ENCODE data around the gene TAF4. TPM values are rescaled to one million over a fixed set of nuclear protein-coding genes. Genes with fewer than 3 reads are reported as not detected.
"Not testable (repeated sequence)": the region's sequence is repeated elsewhere in the genome, so short reads cannot be mapped to it uniquely, and the experiment has no call there.

TAF4 gene
- total RNA-seq, 2 donors from 2014 or later = 10.4 to 11.0 TPM

GRCh38 chr20:62056975-62057374, 8.7 kb downstream of the TAF4 start:
- no peak for ATAC-seq (ENCODE audit: insufficient number of reproducible peaks, low FRiP score, low read depth)
- H3K4me3 ChIP-seq = no peak overlapping the region
- no peak for TF ChIP-seq CTCF (IDR thresholded peaks at IDR 0.05)
- H3K27ac ChIP-seq = no peak overlapping the region
- H3K9me3 ChIP-seq = no peaks in the 10 kb centered on the region
- no peaks in the 10 kb centered on the region for H3K27me3 ChIP-seq (replicated peaks; ENCODE audit: insufficient read depth)
- no peaks in the 10 kb centered on the region for H3K4me1 ChIP-seq (ENCODE audit: control insufficient read depth in 1 of 2, low read depth in 2 of 2)
- DNase-seq (ENCODE audit: low spot score) = no peak
- no peaks in the 10 kb centered on the region for H3K36me3 ChIP-seq

- ATAC-seq (ENCODE audit: insufficient number of reproducible peaks, low FRiP score, low read depth) (no peak), DNase-seq (ENCODE audit: low spot score) (no peak)
- no peak for TF ChIP-seq CTCF (IDR thresholded peaks at IDR 0.05)
- H3K9me3 ChIP-seq = no peaks in the 10 kb centered on the region
- no peak overlapping the region for H3K27ac ChIP-seq
- no peak overlapping the region for H3K4me3 ChIP-seq
- H3K36me3 ChIP-seq = no peaks in the 10 kb centered on the region
- no peaks in the 10 kb centered on the region for H3K4me1 ChIP-seq (ENCODE audit: control insufficient read depth in 1 of 2, low read depth in 2 of 2)
- no peaks in the 10 kb centered on the region for H3K27me3 ChIP-seq (replicated peaks; ENCODE audit: insufficient read depth)
Measured at GRCh38 chr20:62056377-62056776, 9.3 kb downstream of the TAF4 start.

- ATAC-seq (ENCODE audit: insufficient number of reproducible peaks, low FRiP score, low read depth) = not testable (repeated sequence)
Measured at GRCh38 chr20:62055862-62056115, 9.9 kb downstream of the TAF4 start.

GRCh38 chr20:62055106-62055861, 10.4 kb downstream of the TAF4 start:
- DNase-seq (ENCODE audit: low spot score) (no peak), ATAC-seq (ENCODE audit: insufficient number of reproducible peaks, low FRiP score, low read depth) (no peak)
- Histone ChIP-seq H3K27me3 (replicated peaks; ENCODE audit: insufficient read depth) (no peaks in the 10 kb centered on the region), H3K27ac (no peak overlapping the region), H3K4me3 (no peak overlapping the region), H3K36me3 (no peaks in the 10 kb centered on the region), H3K9me3 (no peaks in the 10 kb centered on the region), H3K4me1 (ENCODE audit: control insufficient read depth in 1 of 2, low read depth in 2 of 2) (no peaks in the 10 kb centered on the region)
- no peak for TF ChIP-seq CTCF (IDR thresholded peaks at IDR 0.05)

More at GRCh38 chr20:62055862-62056115, 9.9 kb downstream of the TAF4 start:
- not testable (repeated sequence) for H3K36me3 ChIP-seq; DNase-seq (ENCODE audit: low spot score); H3K27ac ChIP-seq; H3K9me3 ChIP-seq; H3K4me3 ChIP-seq; H3K4me1 ChIP-seq (ENCODE audit: control insufficient read depth in 1 of 2, low read depth in 2 of 2); H3K27me3 ChIP-seq (replicated peaks; ENCODE audit: insufficient read depth)

GRCh38 chr20:62054451-62054953, 11.2 kb downstream of the TAF4 start:
- DNase-seq (ENCODE audit: low spot score) = no peak
- Histone ChIP-seq H3K36me3 (no peaks in the 10 kb centered on the region), H3K27ac (no peak overlapping the region), H3K27me3 (replicated peaks; ENCODE audit: insufficient read depth) (no peaks in the 10 kb centered on the region), H3K4me1 (ENCODE audit: control insufficient read depth in 1 of 2, low read depth in 2 of 2) (no peaks in the 10 kb centered on the region), H3K9me3 (no peaks in the 10 kb centered on the region), H3K4me3 (no peak overlapping the region)
- ATAC-seq (ENCODE audit: insufficient number of reproducible peaks, low FRiP score, low read depth) = no peak
- TF ChIP-seq CTCF (IDR thresholded peaks at IDR 0.05) = no peak
